K562 (cell line): ENCODE measurements around the gene EFNB3. TPM values are rescaled to one million over a fixed set of nuclear protein-coding genes. Genes with fewer than 3 reads are reported as not detected.

Experiments used
- AFF4 ChIP-seq: sonication (generic); formaldehyde crosslinking; IDR thresholded peaks from 2 replicates; pipeline ENCODE4 v1.8.0; 2023; ENCODE audit warnings: mild to moderate bottlenecking, missing genetic modification reagents
- ESRRA ChIP-seq: fragments of 450-650 bp; IDR thresholded peaks from 2 replicates; pipeline ENCODE4 v1.6.1; 2014; ENCODE audit warnings: low read depth, mild to moderate bottlenecking, moderate library complexity, borderline replicate concordance
- MCM2 ChIP-seq: fragments of 450-650 bp; IDR thresholded peaks from 2 replicates; pipeline ENCODE4 v1.6.1; 2017; ENCODE audit warnings: low read depth, mild to moderate bottlenecking
- NFIX ChIP-seq: fragments of 250-450 bp; sonication (Bioruptor Pico); IDR thresholded peaks from 2 replicates; pipeline ENCODE4 v1.4.0; 2020; ENCODE audit warnings: low read depth, mild to moderate bottlenecking, moderate library complexity
- PTRF ChIP-seq: fragments of 450-650 bp; IDR thresholded peaks from 2 replicates; pipeline ENCODE4 v1.6.1; 2016; ENCODE audit warnings: mild to moderate bottlenecking, missing genetic modification characterization, missing compliant biosample characterization
- PURB ChIP-seq: sonication (generic); formaldehyde crosslinking; IDR thresholded peaks from 2 replicates; pipeline ENCODE4 v1.9.0; 2021; ENCODE audit warnings: low read depth, mild to moderate bottlenecking, missing genetic modification reagents
- STAT5A ChIP-seq: IDR thresholded peaks from 2 replicates; pipeline ENCODE4 v1.6.1; 2012; ENCODE audit warnings: low read length, inconsistent platforms, borderline replicate concordance
- YY1 ChIP-seq, 3 experiments: IDR thresholded peaks; 2 replicates each; pipeline ENCODE4 v1.6.1; 2011; ENCODE audit warnings: low read length in 2 of 3, mild to moderate bottlenecking in 2 of 3, moderate library complexity in 2 of 3, borderline replicate concordance in 1 of 3, control low read depth in 1 of 3, low read depth in 1 of 3; ENCODE audit not compliant: insufficient read depth in 3 of 3, insufficient replicate concordance in 2 of 3, control insufficient read depth in 1 of 3, insufficient read length in 1 of 3; ENCODE audit errors: extremely low read depth in 1 of 3
- ZNF23 ChIP-seq: fragments of 250-450 bp; sonication (Bioruptor Pico); IDR thresholded peaks from 2 replicates; pipeline ENCODE4 v1.4.0; 2020; ENCODE audit warnings: mild to moderate bottlenecking
- ZNF609 ChIP-seq: sonication (generic); formaldehyde crosslinking; IDR thresholded peaks from 2 replicates; pipeline ENCODE4 v1.8.1; 2023; ENCODE audit warnings: missing genetic modification reagents, mild to moderate bottlenecking, borderline replicate concordance
- ZNF639 ChIP-seq, 2 experiments: fragments of 200-800 bp in 1 of 2; sonication (Bioruptor generic) in 1 of 2; sonication (generic) in 1 of 2; formaldehyde crosslinking in 1 of 2; IDR thresholded peaks in 1 of 2; conservative IDR thresholded peaks in 1 of 2; 2 replicates each; pipeline versions ENCODE4 v1.5.0 to v1.6.1; 2016 to 2020; ENCODE audit warnings: missing compliant biosample characterization in 1 of 2, missing genetic modification characterization in 1 of 2, missing genetic modification reagents in 1 of 2
- ZNF764 ChIP-seq: fragments of 250-450 bp; sonication (Bioruptor Pico); IDR thresholded peaks from 2 replicates; pipeline ENCODE4 v1.4.0; 2020; ENCODE audit warnings: low read depth, mild to moderate bottlenecking, moderate library complexity
- polyA plus RNA-seq, 8 experiments: library from polyadenylated mRNA; depleted of rRNA in 4 of 8; stranded (reverse) in 5 of 8; unstranded in 3 of 8; fragments of >200 nt; fragmentation: Nextera tagmentation in 2 of 8; fragmentation: Illumina TruSeq in 1 of 8; extraction: Ambion mirVana in 2 of 8; extraction: Trizol in 1 of 8; gene quantifications; 2 replicates each; pipeline versions ENCODE4 v1.2.1 to v1.2.3, GENCODE V29; 2011 to 2014; ENCODE audit warnings: inconsistent platforms in 1 of 8, missing spikeins in 1 of 8
- total RNA-seq, 7 experiments: library from RNA; depleted of rRNA in 6 of 7; stranded (reverse); fragments of >200 nt in 6 of 7; fragmentation: Illumina TruSeq in 2 of 7; extraction: Trizol in 2 of 7; gene quantifications; 2 replicates each; pipeline versions ENCODE4 v1.2.1 to v1.2.3, GENCODE V29; 2011 to 2021; ENCODE audit warnings: low replicate concordance in 1 of 7
- TF ChIP-seq, protein P1 (sequence below): fragments of 450-650 bp; formaldehyde crosslinking; IDR thresholded peaks from 2 replicates; pipeline ENCODE4 v1.4.0; 2020; ENCODE audit warnings: mild to moderate bottlenecking, moderate library complexity

Gene EFNB3
- total and polyA plus RNA-seq, 9 of the 15 experiments (the other 6 are each of a cell fraction or from before 2014, with no cell fraction given): not detected

GRCh38 chr17:7686222-7687071, 18.6 kb upstream of the EFNB3 start (continued):
- no peak for TF ChIP-seq ZNF609 (CRISPR knock-in tag)
- no peak for TF ChIP-seq MCM2
- no peak for TF ChIP-seq PTRF (tag)
- no peak for TF ChIP-seq PURB
- TF ChIP-seq STAT5A: no peak
- TF ChIP-seq YY1 (IDR thresholded peaks at IDR 0.05; ENCODE audit: borderline replicate concordance in 1 of 3, control insufficient read depth in 1 of 3, extremely low read depth in 1 of 3, insufficient read depth in 3 of 3, insufficient read length in 1 of 3, insufficient replicate concordance in 2 of 3, low read depth in 1 of 3, low read length in 2 of 3): peak in 2 of 3 experiments; percentile 58 to 84
- TF ChIP-seq ZNF23 (CRISPR knock-in tag): no peak
- no peak for TF ChIP-seq ZNF764 (CRISPR knock-in tag)
- no peak for TF ChIP-seq ESRRA
- TF ChIP-seq ZNF639 (CRISPR knock-in tag; conservative IDR thresholded peaks at IDR 0.05 in 1 of 2, IDR thresholded peaks at IDR 0.05 in 1 of 2): no peak
- TF ChIP-seq, protein P1, sequence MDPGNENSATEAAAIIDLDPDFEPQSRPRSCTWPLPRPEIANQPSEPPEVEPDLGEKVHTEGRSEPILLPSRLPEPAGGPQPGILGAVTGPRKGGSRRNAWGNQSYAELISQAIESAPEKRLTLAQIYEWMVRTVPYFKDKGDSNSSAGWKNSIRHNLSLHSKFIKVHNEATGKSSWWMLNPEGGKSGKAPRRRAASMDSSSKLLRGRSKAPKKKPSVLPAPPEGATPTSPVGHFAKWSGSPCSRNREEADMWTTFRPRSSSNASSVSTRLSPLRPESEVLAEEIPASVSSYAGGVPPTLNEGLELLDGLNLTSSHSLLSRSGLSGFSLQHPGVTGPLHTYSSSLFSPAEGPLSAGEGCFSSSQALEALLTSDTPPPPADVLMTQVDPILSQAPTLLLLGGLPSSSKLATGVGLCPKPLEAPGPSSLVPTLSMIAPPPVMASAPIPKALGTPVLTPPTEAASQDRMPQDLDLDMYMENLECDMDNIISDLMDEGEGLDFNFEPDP (CRISPR knock-in tag): 0 out of 2 replicates have a peak, but pooled peaks have one; percentile 33
- TF ChIP-seq NFIX (CRISPR knock-in tag): no peak
- TF ChIP-seq AFF4 (CRISPR knock-in tag): peak; percentile 35; the same call in 1 of the 2 replicates
